Mesenchymal stem cell (in vitro differentiated cells and primary cell): Measurements from ENCODE around the gene MTMR12.
A peak's percentile ranks its signal among the peaks of the same experiment; 100 is the strongest.

Experiments used
- DNase-seq: peaks from one replicate; pipeline ENCODE4 v3.0.0-alpha.2; 2013
- H2AFZ ChIP-seq: one replicate; pipeline ENCODE4 v1.6.1; 2013; ENCODE audit warnings: low read depth, mild to moderate bottlenecking, control low read depth, inconsistent platforms, low read length, moderate library complexity
- H2AK5ac ChIP-seq: 2 replicates; pipeline ENCODE4 v1.6.1; 2013; ENCODE audit warnings: low read length, moderate library complexity, mild to moderate bottlenecking, inconsistent platforms; ENCODE audit not compliant: severe bottlenecking
- H2BK120ac ChIP-seq: one replicate; pipeline ENCODE4 v1.6.1; 2013; ENCODE audit warnings: low read depth, mild to moderate bottlenecking, inconsistent platforms, low read length, moderate library complexity
- H2BK12ac ChIP-seq, 2 experiments: one replicate each; pipeline ENCODE4 v1.6.1; 2013; ENCODE audit warnings: inconsistent platforms in 2 of 2, low read length in 2 of 2, mild to moderate bottlenecking in 2 of 2, moderate library complexity in 2 of 2, control low read depth in 1 of 2
- H2BK15ac ChIP-seq: one replicate; pipeline ENCODE4 v1.6.1; 2013; ENCODE audit warnings: mild to moderate bottlenecking, low read depth, inconsistent platforms; ENCODE audit not compliant: poor library complexity, severe bottlenecking
- H2BK5ac ChIP-seq: 2 replicates; pipeline ENCODE4 v1.6.1; 2013; ENCODE audit warnings: low read depth, mild to moderate bottlenecking, low read length, control low read depth, inconsistent platforms; ENCODE audit not compliant: poor library complexity, severe bottlenecking
- H3K14ac ChIP-seq, 2 experiments: one replicate each; pipeline ENCODE4 v1.6.1; 2013; ENCODE audit warnings: inconsistent platforms in 2 of 2, low read length in 2 of 2, control low read depth in 1 of 2, mild to moderate bottlenecking in 1 of 2, moderate library complexity in 1 of 2
- H3K18ac ChIP-seq, 2 experiments: one replicate each; pipeline ENCODE4 v1.6.1; 2013; ENCODE audit warnings: inconsistent platforms in 2 of 2, low read length in 2 of 2, control low read depth in 1 of 2, low read depth in 1 of 2, mild to moderate bottlenecking in 1 of 2
- H3K23ac ChIP-seq, 2 experiments: one replicate each; pipeline ENCODE4 v1.6.1; 2013; ENCODE audit warnings: inconsistent platforms in 2 of 2, low read length in 2 of 2, mild to moderate bottlenecking in 2 of 2, moderate library complexity in 2 of 2, control low read depth in 1 of 2
- H3K27ac ChIP-seq: 2 replicates; pipeline ENCODE4 v1.5.1; 2013; ENCODE audit warnings: mild to moderate bottlenecking, moderate library complexity, low read length, control low read depth, inconsistent platforms; ENCODE audit not compliant: poor library complexity, severe bottlenecking
- H3K27me3 ChIP-seq, 2 experiments: 2 replicates each; pipeline versions ENCODE4 v1.6.1 to v1.7.0; 2013; ENCODE audit warnings: low read length in 2 of 2, mild to moderate bottlenecking in 2 of 2, moderate library complexity in 2 of 2, control low read depth in 1 of 2, inconsistent platforms in 1 of 2; ENCODE audit not compliant: control insufficient read depth in 1 of 2, insufficient read depth in 1 of 2
- H3K36me3 ChIP-seq, 2 experiments: 2 replicates each; pipeline versions ENCODE4 v1.6.1 to v1.7.0; 2013; ENCODE audit warnings: low read length in 2 of 2, control low read depth in 1 of 2, inconsistent platforms in 1 of 2, low read depth in 1 of 2, mild to moderate bottlenecking in 1 of 2; ENCODE audit not compliant: insufficient read depth in 2 of 2, control insufficient read depth in 1 of 2
- H3K4ac ChIP-seq, 2 experiments: one replicate each; pipeline ENCODE4 v1.6.1; 2013; ENCODE audit warnings: inconsistent platforms in 2 of 2, low read length in 2 of 2, mild to moderate bottlenecking in 2 of 2, moderate library complexity in 2 of 2, control low read depth in 1 of 2, low read depth in 1 of 2
- H3K4me1 ChIP-seq: 2 replicates; pipeline ENCODE4 v1.6.1; 2013; ENCODE audit warnings: low read depth, low read length, control low read depth; ENCODE audit not compliant: control insufficient read depth, insufficient read depth
- H3K4me2 ChIP-seq: 2 replicates; pipeline ENCODE4 v1.6.1; 2013; ENCODE audit warnings: low read length, mild to moderate bottlenecking, inconsistent platforms; ENCODE audit not compliant: poor library complexity, severe bottlenecking
- H3K4me3 ChIP-seq, 2 experiments: 2 replicates each; pipeline versions ENCODE4 v1.5.1 to v1.7.0; 2013; ENCODE audit warnings: low read length in 2 of 2, mild to moderate bottlenecking in 2 of 2, control low read depth in 1 of 2, low read depth in 1 of 2; ENCODE audit not compliant: insufficient read depth in 1 of 2
- H3K79me1 ChIP-seq: replicated peaks from 2 replicates; pipeline ENCODE4 v1.6.1; 2013; ENCODE audit warnings: mild to moderate bottlenecking, control low read depth, low read length, inconsistent platforms; ENCODE audit not compliant: poor library complexity, severe bottlenecking
- H3K9ac ChIP-seq: 2 replicates; pipeline ENCODE4 v1.7.0; 2013; ENCODE audit warnings: mild to moderate bottlenecking, low read length, moderate library complexity
- H3K9me3 ChIP-seq: 2 replicates; pipeline ENCODE4 v1.7.0; 2013; ENCODE audit warnings: mild to moderate bottlenecking, low read length; ENCODE audit not compliant: control insufficient read depth
- H4K8ac ChIP-seq: one replicate; pipeline ENCODE4 v1.6.1; 2013; ENCODE audit warnings: inconsistent platforms, mild to moderate bottlenecking, low read length, moderate library complexity
- H4K91ac ChIP-seq: one replicate; pipeline ENCODE4 v1.6.1; 2013; ENCODE audit warnings: mild to moderate bottlenecking, low read length, inconsistent platforms
- WGBS: methylation state at CpG from one replicate; pipeline ENCODE4 v1.1.7; 2013; ENCODE audit warnings: mixed read lengths; 5-methylcytosine and 5-hydroxymethylcytosine counted together

The MTMR12 gene

GRCh38 chr5:32229586-32229985 is 83.2 kb downstream of the MTMR12 start:
- Histone ChIP-seq H2AFZ (no peak overlapping the region), H3K4me2 (no peak overlapping the region), H3K18ac (no peak overlapping the region), H2BK5ac (no peak overlapping the region), H3K27me3 (no peaks in the 10 kb centered on the region), H4K91ac (no peak overlapping the region), H3K4me3 (no peak overlapping the region), H3K14ac (no peak overlapping the region), H3K4me1 (peaks cover 20% of the 10 kb centered on the region), H2AK5ac (no peak overlapping the region), H3K23ac (no peak overlapping the region), H3K9me3 (no peaks in the 10 kb centered on the region), H2BK12ac (no peak overlapping the region), H3K4ac (no peak overlapping the region), H3K9ac (no peak overlapping the region), H3K27ac (no peak overlapping the region), H3K36me3 (peaks cover 24 to 36% of the 10 kb centered on the region in 2 experiments), H4K8ac (no peak overlapping the region), H2BK15ac (no peak overlapping the region), H2BK120ac (no peak overlapping the region), H3K79me1 (peaks cover 13% of the 10 kb centered on the region)
- WGBS = 96% methylated on average over 14 of the region's 14 CpGs
- no peak for DNase-seq

- Histone ChIP-seq H2BK5ac (no peak overlapping the region), H3K4ac (no peak overlapping the region)
Measured at GRCh38 chr5:32228816-32229215, 83.9 kb downstream of the MTMR12 start.

DNA sequence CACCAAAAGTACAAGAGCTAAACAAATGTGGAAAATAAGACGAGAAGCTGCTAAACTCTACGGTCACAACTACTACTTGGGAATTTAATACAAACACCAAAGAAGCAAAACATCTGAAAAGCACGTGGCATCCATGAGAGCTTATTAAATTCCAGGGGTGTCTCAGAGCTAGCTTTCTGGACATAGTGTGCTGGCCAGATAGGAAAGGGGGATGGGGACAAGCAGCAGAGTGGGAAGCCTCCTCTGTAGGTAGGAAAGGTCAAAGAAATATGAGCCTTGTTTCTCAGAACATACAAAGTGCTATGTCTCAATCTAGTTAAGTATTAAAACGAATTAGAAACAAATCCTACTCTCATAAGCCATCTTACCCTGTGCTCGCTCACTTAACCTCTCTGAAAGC is 87.3 kb downstream of the MTMR12 start:
- Histone ChIP-seq H3K27ac (peak overlapping the region; percentile 79), H2BK15ac (no peak overlapping the region), H3K4me1 (peaks cover 15% of the 10 kb centered on the region), H3K18ac (peak overlapping the region in 1 of 2 experiments; percentile 28), H4K91ac (no peak overlapping the region), H2BK5ac (no peak overlapping the region), H4K8ac (no peak overlapping the region), H2AK5ac (peak overlapping the region; percentile 91), H3K4me3 (no peak overlapping the region), H3K9ac (peak overlapping the region; percentile 21), H3K14ac (no peak overlapping the region), H3K4ac (no peak overlapping the region), H2BK120ac (no peak overlapping the region), H2BK12ac (no peak overlapping the region), H3K23ac (no peak overlapping the region), H3K4me2 (no peak overlapping the region), H3K36me3 (peaks cover 12 to 27% of the 10 kb centered on the region in 2 experiments), H3K27me3 (no peaks in the 10 kb centered on the region), H2AFZ (no peak overlapping the region), H3K79me1 (peaks cover 10% of the 10 kb centered on the region), H3K9me3 (no peaks in the 10 kb centered on the region)
- 84% methylated on average over 4 of the region's 5 CpGs for WGBS
- no peak for DNase-seq

More at GRCh38 chr5:32228816-32229215, 83.9 kb downstream of the MTMR12 start:
- Histone ChIP-seq H2BK15ac (no peak overlapping the region), H3K9me3 (no peaks in the 10 kb centered on the region), H3K4me1 (peaks cover 16% of the 10 kb centered on the region), H3K18ac (no peak overlapping the region), H3K14ac (no peak overlapping the region), H4K8ac (no peak overlapping the region), H3K27me3 (no peaks in the 10 kb centered on the region), H2AK5ac (no peak overlapping the region), H3K4me3 (no peak overlapping the region), H4K91ac (no peak overlapping the region), H2BK120ac (no peak overlapping the region), H2AFZ (no peak overlapping the region), H3K4me2 (no peak overlapping the region), H3K9ac (no peak overlapping the region), H3K36me3 (peaks cover 24 to 36% of the 10 kb centered on the region in 2 experiments), H3K27ac (no peak overlapping the region), H3K79me1 (peaks cover 13% of the 10 kb centered on the region), H3K23ac (no peak overlapping the region), H2BK12ac (no peak overlapping the region)
- no peak for DNase-seq
- 98% methylated on average over 11 of the region's 12 CpGs for WGBS

DNA sequence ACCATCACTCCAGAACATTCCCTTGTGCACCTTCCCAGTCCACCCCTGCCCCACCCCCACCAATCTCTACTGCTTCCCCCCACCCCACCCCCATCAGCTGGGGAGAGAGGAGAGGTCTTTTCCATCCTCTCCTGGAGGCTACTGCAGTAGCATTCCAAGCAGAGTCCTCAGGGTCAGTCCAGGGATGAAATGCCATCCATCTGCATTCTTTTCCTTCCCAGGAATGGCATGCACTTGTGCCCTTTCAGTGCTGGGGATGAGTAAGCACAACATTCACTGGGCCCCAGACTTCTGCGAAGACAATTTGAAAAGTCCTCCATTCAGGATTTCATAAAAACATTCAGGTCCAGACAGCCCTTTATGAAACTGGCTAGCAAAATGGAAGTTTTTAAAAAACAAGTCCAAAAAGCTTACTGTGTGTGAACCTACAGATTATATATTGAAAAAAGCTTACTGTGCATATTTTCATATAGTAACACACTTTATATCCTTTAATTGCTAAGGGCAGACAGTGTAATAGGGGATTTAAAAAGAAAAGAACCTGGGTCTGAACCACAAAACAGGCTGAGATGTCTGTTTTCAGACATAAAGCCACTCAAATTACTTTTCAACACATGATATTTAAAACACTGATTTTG is 88.6 kb downstream of the MTMR12 start:
- Histone ChIP-seq H3K14ac (no peak overlapping the region), H3K4ac (no peak overlapping the region), H2BK12ac (no peak overlapping the region), H3K23ac (no peak overlapping the region), H2AK5ac (peak overlapping the region; percentile 97), H3K9ac (no peak overlapping the region), H2BK15ac (no peak overlapping the region), H3K27ac (peak overlapping the region; percentile 85), H3K18ac (no peak overlapping the region), H3K4me2 (no peak overlapping the region), H2BK5ac (peak overlapping the region; percentile 75), H3K9me3 (no peaks in the 10 kb centered on the region), H2BK120ac (peak overlapping the region; percentile 39), H4K8ac (peak overlapping the region; percentile 56), H2AFZ (no peak overlapping the region), H3K36me3 (peaks cover 4 to 13% of the 10 kb centered on the region in 2 experiments), H4K91ac (no peak overlapping the region), H3K27me3 (no peaks in the 10 kb centered on the region), H3K79me1 (peaks cover 7% of the 10 kb centered on the region), H3K4me1 (peaks cover 15% of the 10 kb centered on the region), H3K4me3 (no peak overlapping the region)
- peak; percentile 63 for DNase-seq
- WGBS = 14% methylated on average over 1 of the region's 1 CpG
